CMK (cell line): Measurements from ENCODE around the gene HOXA2.

Experiments used
- DNase-seq: peaks from one replicate; pipeline ENCODE4 v3.0.0-alpha.2; 2010; ENCODE audit warnings: low read depth

The HOXA2 gene

DNA sequence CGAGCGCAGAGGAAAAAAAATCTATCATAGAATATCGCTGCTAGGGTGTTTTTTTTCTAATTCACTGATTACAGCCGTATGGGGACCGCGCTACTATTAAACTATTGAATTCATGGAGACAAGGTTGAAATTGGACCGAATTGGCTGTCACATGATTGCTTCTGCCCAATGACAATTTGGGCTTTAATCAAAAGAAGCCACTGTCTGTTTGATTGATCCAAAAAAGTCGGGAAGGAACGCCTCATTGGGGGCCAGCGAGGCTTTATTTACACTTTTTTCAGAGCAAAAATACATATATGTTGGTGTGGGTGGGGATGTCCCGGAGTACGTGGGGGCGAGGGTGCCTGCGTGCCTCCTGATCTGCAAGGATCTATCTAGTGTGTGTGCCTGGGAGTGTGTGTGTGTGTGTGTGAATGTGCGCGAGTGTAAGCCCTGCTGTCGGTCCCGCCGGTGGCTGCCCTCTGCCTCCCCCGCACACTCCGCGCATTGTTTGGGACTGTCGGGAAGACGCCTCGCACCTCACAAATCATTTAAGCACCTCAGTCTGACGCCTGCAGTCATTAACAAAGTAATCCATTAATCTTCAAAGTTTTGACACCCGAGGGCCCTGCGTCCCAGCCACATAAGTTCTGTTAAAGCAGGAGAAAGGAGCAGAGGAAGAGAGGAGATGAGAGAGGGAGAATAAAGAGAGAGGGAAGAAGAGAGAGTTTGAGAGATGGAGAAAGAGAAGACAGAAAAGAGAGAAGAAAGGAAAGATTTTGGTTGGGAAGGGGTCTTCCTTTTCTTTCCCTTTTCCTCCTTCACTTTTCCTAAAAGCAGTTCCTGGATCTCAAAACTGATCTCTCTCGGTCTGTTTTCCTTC, at the start of gene HOXA2:
HOXA2 (minus strand) TSS at position 103 of the 862 bp plus-strand sequence. CDS start 183 bp downstream, outside the sequence.
- DNase-seq: no peak

DNA sequence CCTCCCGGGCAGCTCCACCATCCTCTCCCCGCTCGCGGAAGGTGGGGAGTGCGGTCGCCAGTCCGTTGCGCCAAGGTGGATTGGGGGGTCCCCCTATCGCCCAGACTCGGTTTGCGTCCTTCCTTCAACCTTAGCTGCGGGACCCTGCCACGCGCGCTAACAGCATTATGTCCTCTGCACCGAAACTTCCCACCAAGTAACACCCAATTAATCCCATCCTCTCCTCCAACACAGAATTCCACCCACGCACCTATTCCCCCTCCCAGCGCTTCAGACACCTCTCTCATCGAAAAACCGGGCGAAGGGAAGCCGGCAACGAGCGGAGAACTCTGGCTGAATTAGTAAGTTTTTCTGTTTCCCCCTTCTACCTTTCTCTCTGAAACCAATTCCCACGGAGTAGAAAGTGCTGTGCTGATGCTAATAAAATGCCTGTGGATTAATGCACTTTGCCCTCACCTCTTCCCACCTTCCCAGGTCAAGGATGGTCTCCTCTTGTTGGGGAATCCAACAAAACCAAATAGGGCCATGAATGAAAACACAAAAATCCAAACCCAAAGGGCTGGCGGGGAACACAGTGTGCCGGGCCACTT, 49.0 kb upstream of the HOXA2 start:
- DNase-seq: no peak

DNA sequence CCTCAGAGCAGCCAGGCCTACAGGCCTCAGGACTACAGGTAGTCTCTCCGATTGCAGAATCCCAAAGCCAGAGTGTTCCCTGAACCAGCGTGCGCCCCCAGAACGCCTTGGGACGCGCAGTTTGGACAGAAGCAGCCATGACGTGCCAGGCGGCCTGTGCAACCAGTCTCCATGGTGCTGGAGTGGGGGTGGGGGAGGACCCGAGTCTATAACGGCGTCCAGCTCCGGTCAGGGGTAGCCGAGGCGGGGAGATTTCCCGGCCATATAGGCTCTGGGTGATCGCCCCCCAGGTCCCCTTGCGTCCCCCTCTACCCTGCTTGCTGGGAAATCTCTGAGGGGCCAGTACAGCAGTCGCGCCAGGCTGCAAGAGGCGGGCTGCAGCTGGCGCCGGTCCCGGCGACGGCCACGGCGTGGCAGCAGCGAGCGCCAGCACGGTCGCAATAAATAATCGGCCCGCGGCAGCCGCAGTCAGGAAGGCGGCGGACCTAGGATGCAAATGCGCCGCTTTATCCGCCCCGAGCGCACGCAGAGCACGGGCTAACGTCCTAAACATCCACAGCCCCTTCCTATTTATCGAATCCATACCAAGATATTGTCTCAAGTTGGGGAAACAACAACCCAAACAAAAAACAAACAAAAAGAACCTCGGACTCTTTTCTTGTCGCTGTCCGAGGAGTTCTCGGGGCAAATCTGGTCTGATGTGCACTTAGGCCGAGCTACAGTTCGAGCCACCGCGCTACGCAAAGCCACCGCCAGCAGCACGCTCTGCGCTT, 48.3 kb upstream of the HOXA2 start:
- no peak for DNase-seq

DNA sequence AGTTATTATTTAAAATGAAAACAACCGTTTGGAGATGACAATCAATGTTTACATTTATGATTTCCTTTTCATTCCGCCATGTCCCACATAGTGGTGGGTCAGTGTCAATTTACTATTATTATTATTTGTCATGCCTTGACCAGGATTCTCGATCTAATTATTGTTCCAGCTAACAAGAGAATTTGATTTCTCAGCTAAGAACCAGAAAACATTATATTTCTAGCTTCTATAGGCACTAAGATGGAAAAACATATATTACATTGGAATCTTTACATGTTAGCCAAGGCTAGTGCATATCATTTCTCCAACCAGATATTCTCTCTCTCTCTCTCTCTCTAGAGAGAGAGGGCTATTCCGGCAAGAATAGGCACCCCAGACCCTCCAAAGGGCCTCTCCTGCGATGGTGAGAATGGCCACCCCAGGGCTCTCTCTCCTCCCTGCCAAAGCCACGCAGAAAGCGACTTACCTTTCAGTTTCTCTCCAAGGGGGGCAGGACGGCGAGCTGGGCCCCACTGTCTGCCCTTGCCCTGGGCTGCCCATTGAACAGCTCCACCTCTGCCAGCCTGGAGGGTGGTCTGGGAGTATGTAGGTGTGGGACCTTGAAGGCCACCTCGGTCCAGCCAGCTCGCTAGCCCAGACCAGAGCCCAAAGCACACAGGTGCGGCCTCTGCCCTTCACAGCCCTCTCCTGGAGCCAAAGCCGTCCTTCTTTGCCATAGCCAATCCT, 47.5 kb upstream of the HOXA2 start:
- no peak for DNase-seq

DNA sequence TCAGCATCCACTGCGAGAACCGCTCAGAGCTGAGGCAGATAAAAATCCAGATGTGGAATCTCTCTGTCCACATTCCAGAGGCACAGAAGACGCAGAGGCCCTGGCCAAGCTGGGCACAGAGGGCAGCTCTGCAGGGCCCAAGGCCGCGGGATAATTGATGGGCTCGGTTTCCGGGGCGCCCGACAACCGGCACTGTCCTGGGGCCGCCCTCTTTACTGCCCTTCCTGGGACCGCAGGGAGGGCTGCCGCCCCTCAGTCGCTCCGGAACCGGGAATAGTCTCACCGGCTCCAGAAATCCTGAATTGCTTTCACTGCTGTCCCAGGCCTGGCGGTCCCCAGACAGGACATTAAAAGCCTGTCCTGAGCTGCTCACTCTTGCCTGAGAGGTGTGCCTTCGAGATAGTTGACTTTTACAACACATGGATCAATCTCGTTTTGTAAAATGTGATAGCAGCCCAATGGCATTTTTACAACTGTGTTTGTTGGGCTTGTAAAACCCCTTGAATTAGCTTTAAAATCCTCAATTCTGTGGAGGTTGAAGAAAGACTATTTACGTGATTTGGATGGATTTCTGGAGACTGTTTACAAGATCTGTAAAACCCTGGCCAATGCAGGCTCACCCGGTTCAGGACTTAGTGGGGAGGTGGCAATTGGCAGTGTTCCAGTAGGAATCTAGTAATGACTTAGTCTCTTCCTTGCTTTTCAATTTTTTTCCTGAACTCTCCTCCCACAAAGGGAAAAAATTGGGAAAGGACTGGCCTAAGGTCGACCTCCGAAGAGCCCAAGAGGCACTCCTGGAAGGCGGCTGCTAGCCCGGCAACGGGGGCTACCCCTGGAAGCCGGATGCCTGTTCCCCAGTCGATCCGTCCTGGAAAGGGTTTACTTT, 46.5 kb upstream of the HOXA2 start:
- no peak for DNase-seq

DNA sequence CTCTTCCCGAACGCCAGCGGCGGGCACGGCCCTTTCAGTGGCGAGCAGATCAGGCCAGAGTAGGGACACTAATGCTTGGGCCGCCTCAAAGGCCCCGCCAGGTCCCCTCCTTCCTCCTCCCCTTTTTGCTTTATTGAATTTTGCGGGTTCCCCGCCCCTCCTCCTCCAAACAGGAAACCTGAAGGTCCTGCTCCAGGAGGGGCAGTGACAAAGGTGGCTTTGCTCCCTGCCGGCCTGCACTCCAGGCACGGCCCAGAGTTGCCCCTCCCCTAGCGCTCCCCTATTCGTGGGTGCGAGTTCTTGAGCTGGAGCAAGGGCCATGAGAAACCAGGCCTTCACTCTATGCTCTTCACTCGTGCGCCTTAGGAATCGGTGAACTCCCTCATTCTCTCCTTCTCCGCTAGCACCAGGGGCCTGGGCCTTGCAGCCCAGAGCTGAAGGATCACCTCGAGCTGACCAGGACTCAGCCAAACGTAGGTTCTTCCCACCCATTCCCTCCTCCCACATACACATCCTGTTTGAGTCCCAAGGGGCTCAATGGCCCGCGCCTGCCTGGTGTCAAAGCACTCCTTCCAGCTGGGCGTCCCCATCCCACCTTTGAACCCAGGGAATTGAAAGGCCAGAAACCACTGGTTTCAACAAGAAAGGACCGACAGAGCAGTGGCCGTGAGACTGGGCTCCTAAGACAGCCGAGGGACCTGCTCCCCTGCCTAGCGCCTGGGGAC, 45.7 kb upstream of the HOXA2 start:
- DNase-seq: no peak

DNA sequence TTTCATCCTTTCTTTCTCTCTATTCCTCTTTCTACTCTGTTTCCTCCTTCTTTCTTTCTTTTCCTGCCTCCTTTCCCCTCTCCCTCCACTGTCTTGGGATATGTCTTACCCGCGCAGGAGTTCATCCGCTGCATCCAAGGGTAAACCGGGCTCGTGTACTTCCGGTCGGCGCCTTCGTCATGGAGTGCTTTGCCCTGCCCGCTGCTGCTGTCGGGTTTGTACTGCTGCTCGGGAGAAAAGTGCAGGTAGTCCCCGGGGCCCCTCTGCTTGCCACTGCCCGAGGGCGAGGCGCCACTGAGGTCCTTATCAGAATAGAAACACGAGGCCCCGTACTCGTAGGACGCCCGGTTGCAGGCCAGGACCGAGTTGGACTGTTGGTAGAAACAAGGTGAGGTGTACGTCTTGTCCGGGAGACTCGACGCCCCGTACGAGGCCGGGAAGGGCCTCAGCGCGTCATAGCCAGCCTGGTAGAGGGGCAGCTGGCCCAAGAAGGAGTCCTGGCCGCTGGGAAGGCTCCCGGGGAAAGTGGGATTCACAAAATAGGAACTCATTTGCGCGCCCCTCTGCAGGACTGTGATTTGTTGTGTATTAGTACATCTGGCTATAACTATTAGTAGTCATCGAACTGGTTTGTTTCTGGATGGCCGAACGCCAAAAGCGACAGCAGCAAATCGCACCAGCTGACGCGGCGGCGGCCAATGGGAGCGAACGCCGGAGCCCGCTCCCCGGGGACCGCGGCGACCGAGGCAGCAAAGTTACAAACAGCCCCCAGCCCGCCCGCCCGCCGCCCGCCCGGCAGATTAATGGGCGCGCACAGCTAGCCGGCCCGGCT, 44.9 kb upstream of the HOXA2 start, which contains the start of gene HOXA6:
HOXA6 (minus strand) TSS at position 576 of the 832 bp plus-strand sequence; CDS start at position 551, 25 bp downstream.
- DNase-seq: no peak

DNA sequence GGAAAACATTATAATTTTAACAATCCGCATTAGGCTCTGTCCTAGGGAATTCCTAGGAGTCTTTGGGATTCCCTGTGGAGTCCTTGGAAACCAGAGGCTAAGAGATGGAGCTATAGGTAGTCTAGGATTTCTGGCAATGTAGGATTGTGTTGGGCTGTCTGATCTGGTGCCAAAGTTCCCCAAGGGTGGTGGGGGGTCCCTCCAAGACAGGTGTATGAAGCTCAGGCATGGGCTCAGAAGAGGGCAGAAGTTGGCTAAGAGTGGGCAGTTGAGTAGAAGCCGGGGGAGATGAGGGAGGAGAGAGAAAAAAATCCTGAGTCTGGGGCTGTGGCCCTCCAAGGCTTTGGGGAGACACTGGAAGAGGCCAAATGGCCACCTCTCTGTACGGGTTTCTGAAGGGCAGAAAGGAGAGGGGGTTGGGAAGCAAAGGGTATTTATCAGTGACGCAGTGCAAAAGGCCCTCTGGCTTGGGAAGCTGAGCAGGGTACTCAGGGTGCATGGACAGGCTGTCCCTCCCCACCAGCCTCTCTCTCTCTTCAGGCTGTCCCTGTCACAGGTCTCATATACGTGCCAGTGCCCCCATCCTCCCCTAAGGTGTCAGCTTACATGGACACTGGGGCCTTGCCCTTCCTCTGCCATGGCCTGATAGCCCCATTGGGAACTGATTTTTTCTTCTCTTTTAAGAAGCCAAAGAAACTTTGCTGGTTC, 44.2 kb upstream of the HOXA2 start:
- DNase-seq: no peak

DNA sequence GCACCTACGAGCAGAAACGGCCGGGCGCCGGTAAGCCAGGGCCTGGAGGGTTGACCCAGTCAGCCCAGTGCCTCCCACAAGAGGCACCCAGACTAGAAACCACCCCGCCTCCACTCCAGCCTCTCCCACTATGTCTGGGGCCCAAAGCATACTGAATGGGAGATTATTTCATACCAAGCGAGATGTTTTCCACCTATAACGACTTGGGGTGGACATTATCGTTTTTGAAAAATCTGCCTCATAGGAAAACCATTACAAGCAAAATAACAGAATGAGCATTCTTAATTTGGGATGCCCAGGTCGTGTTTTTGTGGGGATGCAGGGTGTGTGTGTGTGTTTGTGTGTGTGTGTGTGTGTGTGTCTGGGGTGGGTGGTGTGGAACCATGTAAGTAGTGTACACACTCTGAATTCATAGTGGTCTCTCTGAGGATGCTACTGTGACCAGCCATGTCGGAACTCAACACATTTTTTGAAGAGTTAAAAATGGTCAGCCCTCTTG, 43.5 kb upstream of the HOXA2 start:
- DNase-seq: no peak

DNA sequence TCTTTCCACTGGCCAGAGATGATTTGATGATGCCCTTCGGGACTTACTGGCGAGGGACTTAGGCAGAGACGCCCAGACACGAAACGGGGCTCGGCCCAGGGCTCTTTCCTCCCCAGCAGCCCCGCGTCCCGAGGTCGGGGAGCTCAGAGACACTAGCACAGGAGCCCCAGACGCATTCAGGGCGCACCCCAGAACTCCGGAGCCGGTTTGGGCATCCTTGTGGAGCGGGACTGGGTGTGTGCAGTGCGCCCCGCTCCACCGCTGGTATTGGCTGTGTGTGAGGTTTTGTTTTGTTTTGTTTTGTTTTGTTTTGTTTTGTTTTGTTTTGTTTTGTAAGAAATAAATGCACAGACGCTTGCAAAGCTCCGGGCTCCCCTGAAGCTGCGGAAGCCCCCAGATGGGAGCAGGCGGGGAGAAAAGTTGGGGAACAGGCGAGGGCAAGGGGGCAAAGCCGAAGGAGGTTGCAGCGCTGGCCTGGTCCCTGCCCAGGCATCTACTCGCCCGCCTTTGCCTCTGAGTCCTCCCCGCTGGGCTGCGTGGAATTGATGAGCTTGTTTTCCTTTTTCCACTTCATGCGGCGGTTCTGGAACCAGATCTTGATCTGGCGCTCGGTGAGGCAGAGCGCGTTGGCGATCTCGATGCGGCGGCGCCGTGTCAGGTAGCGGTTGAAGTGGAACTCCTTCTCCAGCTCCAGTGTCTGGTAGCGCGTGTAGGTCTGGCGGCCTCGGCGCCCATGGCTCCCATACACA, 42.9 kb upstream of the HOXA2 start:
- no peak for DNase-seq

DNA sequence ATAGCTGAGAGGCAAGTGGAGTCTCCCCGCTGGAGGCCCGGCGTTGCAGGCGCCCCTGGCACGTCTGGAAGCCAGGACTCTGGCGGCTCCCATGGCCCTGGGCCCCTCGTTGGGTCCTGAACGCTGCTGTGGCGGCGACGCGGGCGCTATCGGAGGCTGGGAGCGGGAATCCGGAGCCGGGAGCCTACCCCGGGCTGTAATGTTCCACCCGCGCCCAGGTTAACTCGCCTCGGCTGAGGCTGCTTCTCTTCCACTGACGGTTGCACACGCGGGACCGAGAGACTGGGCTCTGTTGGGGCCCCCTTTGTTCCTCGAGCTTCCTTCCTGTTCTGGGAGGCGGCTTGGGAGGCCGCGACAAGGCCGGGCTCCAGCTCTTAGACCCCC, 42.3 kb upstream of the HOXA2 start:
- no peak for DNase-seq

DNA sequence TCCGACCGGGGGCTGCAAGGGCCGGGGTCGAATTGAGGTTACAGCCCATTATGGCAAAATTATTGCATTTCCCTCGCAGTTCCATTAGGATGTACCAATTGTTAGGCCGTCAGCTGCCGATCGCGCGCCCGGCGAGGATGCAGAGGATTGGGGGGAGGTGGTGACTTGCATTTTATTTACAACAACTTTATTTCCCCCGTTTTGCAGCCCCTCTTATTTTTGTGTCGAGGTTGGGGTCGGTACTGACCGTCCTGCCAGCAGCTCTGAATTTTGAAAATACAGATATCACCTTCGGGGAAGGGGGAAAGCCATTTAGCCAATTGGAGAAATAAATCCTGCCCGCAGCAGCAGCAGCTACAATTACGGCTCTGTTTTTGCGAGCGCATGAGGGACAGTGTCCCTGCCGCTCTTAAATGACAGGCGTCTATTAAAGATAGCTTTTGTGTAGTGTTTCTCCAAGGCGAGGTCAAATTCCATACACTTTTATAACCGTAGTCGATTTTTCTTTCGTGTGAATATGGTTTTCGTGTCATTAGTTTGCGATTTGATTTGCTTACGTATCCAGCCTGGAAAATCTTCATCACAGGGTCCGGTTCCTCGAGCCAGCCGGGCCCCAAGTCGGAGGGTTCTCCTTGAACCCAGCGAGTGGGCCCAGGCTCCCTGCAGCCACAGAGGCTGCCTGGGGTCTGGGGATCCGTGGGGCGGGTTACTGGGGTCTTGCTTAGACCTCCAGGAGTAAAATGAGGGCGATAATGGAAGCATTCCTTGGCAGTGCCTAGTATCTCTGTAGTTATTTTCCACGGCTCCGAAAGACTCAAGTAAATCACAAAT, 41.7 kb upstream of the HOXA2 start:
- DNase-seq: no peak

DNA sequence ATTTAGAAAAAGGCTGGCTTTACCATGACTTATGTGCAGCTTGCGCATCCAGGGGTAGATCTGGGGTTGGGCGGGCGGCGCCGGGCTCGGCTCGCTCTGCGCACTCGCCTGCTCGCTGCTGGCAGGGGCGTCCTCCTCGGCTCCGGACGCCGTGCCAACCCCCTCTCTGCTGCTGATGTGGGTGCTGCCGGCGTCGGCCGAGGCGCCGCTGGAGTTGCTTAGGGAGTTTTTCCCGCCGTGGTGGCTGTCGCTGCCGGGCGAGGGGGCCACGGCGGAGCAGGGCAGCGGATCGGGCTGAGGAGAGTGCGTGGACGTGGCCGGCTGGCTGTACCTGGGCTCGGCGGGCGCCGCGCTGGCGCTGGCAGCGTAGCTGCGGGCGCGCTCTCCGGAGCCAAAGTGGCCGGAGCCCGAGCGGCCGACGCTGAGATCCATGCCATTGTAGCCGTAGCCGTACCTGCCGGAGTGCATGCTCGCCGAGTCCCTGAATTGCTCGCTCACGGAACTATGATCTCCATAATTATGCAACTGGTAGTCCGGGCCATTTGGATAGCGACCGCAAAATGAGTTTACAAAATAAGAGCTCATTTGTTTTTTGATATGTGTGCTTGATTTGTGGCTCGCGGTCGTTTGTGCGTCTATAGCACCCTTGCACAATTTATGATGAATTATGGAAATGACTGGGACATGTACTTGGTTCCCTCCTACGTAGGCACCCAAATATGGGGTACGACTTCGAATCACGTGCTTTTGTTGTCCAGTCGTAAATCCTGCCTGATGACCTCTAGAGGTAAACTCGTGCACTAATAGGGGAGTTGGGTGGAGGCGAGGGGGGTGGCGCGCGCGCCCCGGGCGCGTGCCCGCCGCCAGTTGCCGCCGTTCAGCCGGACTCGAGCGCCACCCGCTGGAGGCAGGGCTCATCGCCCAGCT, 40.8 kb upstream of the HOXA2 start, which contains the start of gene HOXA5:
HOXA5 (minus strand) TSS at position 659 of the 927 bp plus-strand sequence; CDS start at position 585, 74 bp downstream.
- DNase-seq: no peak

DNA sequence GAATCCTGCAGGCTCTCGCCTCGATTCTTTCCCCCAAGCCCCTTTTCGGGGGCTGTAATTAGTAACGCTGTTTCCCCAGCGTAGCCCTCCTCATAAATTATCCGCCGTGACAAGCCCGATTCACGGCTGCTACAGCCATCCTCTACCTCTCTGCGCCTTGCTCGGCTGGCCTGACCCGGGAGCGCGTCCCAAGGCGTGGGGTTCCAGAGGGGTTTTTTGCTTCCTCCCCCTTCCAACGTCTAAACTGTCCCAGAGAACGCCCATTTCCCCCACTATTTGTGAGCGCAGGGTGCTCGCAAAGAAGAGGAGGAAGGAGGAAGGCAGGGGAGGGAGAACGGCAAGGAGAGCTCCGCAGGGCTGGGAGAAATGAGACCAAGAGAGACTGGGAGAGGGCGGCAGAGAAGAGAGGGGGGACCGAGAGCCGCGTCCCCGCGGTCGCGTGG, 40.1 kb upstream of the HOXA2 start:
- no peak for DNase-seq

DNA sequence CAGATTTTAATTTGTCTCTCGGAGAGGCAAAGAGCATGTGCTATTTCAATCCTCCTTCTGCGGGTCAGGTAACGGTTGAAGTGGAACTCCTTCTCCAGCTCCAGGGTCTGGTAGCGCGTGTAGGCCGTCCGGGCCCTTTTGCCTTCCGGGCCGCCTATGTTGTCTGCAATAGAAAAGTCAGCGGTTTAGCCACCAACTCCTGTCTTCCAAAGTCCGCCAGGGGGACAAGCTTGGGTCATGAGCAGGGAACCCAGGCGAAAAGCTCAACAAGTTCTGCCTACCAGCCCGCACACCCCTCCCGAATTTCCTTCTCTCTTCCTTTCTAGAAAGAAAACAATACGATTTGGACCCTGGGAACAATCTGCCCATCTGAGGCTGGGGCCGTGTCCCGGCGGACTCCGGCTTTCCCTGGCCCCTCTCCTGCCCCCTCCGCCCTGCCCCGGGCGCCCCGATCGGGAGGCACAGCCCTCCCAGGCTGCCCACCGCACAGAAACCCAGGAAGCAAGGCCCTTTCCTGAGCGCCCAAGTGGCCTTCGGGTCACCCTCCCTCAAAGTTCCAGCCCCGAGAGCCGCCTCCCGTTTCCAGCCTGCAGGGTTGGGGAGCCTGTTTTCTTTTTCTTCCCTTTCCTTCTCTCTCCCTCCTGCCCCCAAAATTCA, 39.6 kb upstream of the HOXA2 start:
- no peak for DNase-seq
